ENCODE results near the gene HAND2. TPM values are rescaled to one million over a fixed set of nuclear protein-coding genes. Genes with fewer than 3 reads are reported as not detected.
A peak's percentile ranks its signal among the peaks of the same experiment; 100 is the strongest.

Gene HAND2
- total RNA-seq = 100 to 1,000 TPM in 7 of 10 donors, 10 to 100 TPM in 3; 64.6 to 196 (median 130) TPM
- polyA plus RNA-seq = 10 to 100 TPM; 48.6 to 90.7 TPM
- long read RNA-seq, donor 1, transcript HAND2-201 (2 exons, 2,780 nt) = major isoform, 140 of 170 reads
- long read RNA-seq, donor 1, partial matches to known transcripts = 0 of 170 reads
- long read RNA-seq, donor 1, other reads (novel, unspliced or antisense) = 30 of 170 reads
- long read RNA-seq, donor 2, transcript HAND2-201 (2 exons, 2,780 nt) = major isoform, 106 of 137 reads
- long read RNA-seq, donor 2, partial matches to known transcripts = 1 of 137 reads
- long read RNA-seq, donor 2, other reads (novel, unspliced or antisense) = 30 of 137 reads
- long read RNA-seq, donor 3, transcript HAND2-201 (2 exons, 2,780 nt) = major isoform, 5 of 17 reads
- long read RNA-seq, donor 3, partial matches to known transcripts = 0 of 17 reads
- long read RNA-seq, donor 3, other reads (novel, unspliced or antisense) = 12 of 17 reads

DNA sequence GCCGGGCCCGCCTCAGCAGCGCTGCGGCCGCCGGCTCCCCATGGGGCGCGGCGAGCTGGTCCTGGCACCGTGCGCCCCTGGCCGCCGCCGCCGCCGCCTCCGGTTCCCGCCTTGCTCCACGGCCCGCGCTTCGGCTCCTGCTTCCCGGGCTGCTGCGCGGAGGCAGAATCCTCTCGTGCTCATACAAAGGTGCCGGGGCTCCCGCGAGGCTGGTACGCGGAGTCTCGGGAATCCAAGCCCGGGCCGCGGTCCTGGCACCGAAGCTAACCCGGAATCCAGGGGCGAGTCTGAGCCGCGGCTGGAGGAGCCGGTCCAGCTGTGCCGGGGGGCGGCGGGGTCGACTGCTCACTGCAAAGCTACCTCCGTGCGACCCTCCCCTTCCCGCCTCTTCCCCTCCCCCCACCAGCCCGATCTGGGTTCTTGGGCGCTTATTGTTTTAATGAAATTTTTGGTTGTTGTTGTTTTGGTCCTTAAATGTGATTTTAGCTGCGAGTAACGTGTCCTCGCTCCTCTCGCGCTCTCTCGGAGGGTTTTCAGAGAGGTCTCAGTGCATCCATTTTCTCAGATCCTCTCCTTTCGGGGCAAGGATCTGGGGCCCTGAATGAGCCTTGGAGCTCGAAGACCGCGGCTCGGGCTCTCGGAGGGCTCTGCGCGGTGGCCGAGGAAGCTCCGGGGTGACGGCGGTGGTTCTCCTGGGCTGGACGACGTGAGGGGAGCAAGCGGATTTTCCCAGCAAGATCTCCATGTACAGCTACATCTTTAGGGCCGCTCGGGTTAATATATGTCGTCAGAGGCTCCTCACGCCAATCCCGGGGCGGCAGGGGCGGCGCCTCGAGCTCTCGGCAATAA lies at the start of gene HAND2:
TSS of gene HAND2 (minus strand) at position 753 of the 849 bp plus-strand sequence. CDS start 940 bp downstream, outside the sequence.
- ATAC-seq (peak; percentile 67 to 80 (median 75)), DNase-seq (peak; percentile 81 to 87)
- H3K9me3 ChIP-seq = no peaks in the 10 kb centered on the region
- TF ChIP-seq, protein P1, sequence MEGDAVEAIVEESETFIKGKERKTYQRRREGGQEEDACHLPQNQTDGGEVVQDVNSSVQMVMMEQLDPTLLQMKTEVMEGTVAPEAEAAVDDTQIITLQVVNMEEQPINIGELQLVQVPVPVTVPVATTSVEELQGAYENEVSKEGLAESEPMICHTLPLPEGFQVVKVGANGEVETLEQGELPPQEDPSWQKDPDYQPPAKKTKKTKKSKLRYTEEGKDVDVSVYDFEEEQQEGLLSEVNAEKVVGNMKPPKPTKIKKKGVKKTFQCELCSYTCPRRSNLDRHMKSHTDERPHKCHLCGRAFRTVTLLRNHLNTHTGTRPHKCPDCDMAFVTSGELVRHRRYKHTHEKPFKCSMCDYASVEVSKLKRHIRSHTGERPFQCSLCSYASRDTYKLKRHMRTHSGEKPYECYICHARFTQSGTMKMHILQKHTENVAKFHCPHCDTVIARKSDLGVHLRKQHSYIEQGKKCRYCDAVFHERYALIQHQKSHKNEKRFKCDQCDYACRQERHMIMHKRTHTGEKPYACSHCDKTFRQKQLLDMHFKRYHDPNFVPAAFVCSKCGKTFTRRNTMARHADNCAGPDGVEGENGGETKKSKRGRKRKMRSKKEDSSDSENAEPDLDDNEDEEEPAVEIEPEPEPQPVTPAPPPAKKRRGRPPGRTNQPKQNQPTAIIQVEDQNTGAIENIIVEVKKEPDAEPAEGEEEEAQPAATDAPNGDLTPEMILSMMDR (IDR thresholded peaks at IDR 0.05) = no peak
- WGBS, 2 donors = 0 to 1% methylated on average over 56 to 81 of the region's 81 CpGs
- peak within 1 kb of the TSS; percentile 56 to 90 (median 74) for H3K4me3 ChIP-seq
- peaks cover 0 to 98% (median 50%) of the 10 kb centered on the region in 7 donors for H3K27me3 ChIP-seq
- H3K4me1 ChIP-seq = peaks cover 0 to 20% (median 6%) of the 10 kb centered on the region in 9 donors
- H3K36me3 ChIP-seq = peaks cover 0 to 12% (median 0%) of the 10 kb centered on the region in 9 donors
- intact Hi-C loops (cut with DNase I) = loop anchor here in 9 of 10 donors (2.0 to 10.0 kb wide), 8 partner anchors 21 to 685 kb away; no protein-coding TSS in a partner anchor
- peak within 1 kb of the TSS; percentile 89 to 97 (median 96) for H3K27ac ChIP-seq

DNA sequence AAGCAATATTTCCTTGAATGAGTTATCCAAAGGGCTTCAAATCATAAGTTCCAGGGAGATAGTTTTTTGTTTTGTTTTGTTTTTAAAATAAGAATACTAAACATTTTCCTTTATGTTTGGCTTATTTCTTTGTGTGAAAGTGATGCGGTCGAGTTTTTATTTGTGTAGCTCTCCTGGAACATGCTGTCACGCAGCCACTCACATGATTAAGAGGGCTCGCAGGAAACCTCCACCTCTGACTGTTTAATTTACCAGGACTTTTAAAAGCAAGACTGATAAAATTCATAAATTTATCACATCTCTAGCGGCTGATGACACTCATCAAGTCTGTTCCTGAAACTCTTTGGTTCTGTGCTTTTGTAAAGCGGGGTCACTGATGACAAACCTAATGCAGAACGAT lies 48.9 kb upstream of the HAND2 start:
- peaks cover 0 to 22% (median 0%) of the 10 kb centered on the region in 9 donors for H3K4me1 ChIP-seq
- TF ChIP-seq, protein P1 (IDR thresholded peaks at IDR 0.05) = no peak
- H3K4me3 ChIP-seq = no peak overlapping the region
- H3K27ac ChIP-seq = peak overlapping the region in 7 of 10 donors; percentile 3 to 58 (median 33)
- no peak for DNase-seq
- peak in 2 of 8 donors; percentile 38 to 63 for ATAC-seq
- no peaks in the 10 kb centered on the region for H3K27me3 ChIP-seq
- H3K9me3 ChIP-seq = no peaks in the 10 kb centered on the region
- intact Hi-C loops (cut with DNase I) = loop anchor here in 1 of 10 donors (5.0 kb wide), 1 partner anchor 42 kb away; no protein-coding TSS in a partner anchor
- no peaks in the 10 kb centered on the region for H3K36me3 ChIP-seq
- 38 to 43% methylated on average over 7 of the region's 7 CpGs for WGBS, 2 donors

DNA sequence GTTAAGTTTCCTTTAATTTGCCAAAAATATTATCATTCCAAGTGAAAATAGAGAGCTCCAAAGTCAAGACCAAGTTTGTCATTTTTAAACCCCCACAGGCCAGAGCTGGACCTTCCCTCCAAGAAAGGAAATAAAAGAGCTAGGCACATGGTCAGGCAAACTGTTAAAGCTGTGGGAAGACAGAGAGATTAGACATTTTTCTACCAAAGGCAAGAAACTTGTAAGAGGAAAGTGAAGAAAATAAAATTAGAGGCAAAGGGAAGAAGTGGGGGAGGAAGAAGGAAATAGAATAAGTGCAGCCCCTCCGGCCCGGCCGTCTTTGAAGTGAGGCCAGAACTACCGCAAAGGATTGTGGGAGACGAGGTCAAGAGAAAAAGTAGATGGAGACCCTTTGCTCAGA lies 47.9 kb upstream of the HAND2 start:
- WGBS, 2 donors = 56 to 77% methylated on average over 5 of the region's 5 CpGs
- H3K4me3 ChIP-seq = no peak overlapping the region
- H3K4me1 ChIP-seq = peaks cover 0 to 32% (median 1%) of the 10 kb centered on the region in 9 donors
- ATAC-seq = no peak
- no peaks in the 10 kb centered on the region for H3K9me3 ChIP-seq
- peak overlapping the region in 5 of 10 donors; percentile 7 to 51 (median 33) for H3K27ac ChIP-seq
- no peaks in the 10 kb centered on the region for H3K27me3 ChIP-seq
- intact Hi-C loops (cut with DNase I) = loop anchor here in 1 of 10 donors (5.0 kb wide), 1 partner anchor 41 kb away; no protein-coding TSS in a partner anchor
- H3K36me3 ChIP-seq = no peaks in the 10 kb centered on the region
- DNase-seq = no peak
- TF ChIP-seq, protein P1 (IDR thresholded peaks at IDR 0.05) = no peak

Data from heart right ventricle (tissue), 16 donors.